ENCODE data around the gene CSNK1D. TPM values are rescaled to one million over a fixed set of nuclear protein-coding genes. Genes with fewer than 3 reads are reported as not detected.

The CSNK1D gene
- total RNA-seq, 1 donor from 2014 or later: 170 TPM

DNA sequence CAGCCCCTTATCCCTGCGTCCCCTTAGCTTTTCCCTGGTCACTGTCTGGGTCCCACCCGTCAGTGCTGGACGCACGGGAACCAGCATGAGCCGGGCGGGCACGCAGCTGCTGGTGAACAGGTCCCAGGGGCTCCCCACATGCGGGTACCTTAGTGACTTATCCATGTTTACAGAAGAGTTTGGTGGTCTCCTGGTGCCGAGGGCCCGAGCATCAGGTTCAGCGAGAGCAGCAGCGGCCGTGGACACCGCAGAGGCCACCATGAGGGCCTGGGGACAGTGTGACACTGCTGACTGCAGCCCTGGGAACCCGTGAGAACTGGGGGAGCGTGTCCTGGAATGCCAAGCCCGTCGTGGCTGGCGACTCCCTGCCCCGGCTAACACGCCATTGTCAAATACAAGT, 37.4 kb upstream of the CSNK1D start:
- DNase-seq (ENCODE audit: low spot score): no peak

DNA sequence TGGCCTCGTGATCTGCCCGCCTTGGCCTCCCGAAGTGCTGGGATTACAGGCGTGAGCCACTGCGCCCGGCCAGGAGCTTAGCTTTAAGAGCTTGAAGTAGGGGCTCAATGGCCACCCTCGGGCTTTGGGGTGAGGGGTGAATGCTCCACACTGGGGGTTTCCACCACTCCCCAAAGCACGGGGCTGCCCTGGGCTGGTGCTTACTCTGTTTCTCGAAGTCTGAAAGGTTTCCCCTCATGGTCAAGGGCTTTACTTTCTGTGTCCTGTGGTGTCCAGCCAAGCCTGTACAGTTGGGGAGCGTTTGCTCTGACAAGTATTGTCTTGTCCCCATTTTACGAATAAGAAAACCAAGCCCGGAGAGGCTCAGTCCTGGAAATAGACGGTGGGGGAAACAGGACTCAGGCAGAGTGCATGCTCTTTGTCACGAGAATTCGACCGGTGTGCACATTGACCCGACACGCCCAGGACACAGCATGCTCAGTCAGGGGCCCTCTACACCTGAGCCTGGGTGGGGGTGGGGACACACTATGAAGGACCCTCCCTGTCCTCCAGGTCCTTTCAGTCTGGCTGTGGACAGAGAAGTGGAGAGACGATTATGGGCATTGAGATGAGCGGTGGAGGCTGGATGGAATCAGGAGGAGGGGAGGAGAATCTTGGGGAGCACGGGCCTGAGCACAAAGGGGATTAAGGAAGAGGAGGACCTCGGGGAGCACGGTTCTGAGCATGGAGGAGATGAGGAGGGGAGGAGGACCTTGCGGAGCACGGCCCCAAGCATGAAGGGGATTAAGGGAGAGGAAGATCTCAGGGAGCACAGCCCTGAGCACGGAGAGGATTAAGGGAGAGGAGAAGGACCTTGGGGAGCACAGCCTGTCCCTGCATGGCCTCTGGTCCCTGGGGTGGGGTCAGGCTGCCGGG, 36.4 kb upstream of the CSNK1D start:
- DNase-seq (ENCODE audit: low spot score): no peak

DNA sequence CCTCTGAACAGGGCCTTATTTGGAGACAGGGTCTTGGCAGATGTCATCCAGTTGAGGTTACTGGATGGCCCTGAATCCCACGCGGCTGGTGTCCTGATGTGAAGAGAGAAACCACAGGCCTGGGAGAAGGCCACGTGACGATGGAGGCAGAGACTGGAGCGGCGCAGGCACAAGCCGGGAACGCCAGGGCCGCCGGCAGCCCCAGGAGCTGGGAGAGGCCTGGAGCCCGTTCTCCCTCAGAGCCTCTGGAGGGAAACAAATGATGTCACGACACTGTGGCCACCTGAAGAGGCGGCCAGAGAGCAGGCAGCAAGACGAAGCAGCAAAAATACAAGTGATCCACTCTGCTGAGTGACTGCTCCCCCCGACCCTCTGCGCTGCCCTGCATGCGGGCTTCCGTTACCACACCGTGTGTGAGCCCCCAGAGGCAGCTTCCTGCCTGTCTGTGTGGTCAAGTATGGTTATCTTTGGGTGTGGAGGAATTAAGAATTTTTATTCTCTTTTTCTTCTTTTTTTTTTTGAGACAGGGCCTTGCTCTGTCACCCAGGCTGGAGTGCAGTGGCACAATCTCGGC, 32.3 kb upstream of the CSNK1D start:
- DNase-seq (ENCODE audit: low spot score): no peak

DNA sequence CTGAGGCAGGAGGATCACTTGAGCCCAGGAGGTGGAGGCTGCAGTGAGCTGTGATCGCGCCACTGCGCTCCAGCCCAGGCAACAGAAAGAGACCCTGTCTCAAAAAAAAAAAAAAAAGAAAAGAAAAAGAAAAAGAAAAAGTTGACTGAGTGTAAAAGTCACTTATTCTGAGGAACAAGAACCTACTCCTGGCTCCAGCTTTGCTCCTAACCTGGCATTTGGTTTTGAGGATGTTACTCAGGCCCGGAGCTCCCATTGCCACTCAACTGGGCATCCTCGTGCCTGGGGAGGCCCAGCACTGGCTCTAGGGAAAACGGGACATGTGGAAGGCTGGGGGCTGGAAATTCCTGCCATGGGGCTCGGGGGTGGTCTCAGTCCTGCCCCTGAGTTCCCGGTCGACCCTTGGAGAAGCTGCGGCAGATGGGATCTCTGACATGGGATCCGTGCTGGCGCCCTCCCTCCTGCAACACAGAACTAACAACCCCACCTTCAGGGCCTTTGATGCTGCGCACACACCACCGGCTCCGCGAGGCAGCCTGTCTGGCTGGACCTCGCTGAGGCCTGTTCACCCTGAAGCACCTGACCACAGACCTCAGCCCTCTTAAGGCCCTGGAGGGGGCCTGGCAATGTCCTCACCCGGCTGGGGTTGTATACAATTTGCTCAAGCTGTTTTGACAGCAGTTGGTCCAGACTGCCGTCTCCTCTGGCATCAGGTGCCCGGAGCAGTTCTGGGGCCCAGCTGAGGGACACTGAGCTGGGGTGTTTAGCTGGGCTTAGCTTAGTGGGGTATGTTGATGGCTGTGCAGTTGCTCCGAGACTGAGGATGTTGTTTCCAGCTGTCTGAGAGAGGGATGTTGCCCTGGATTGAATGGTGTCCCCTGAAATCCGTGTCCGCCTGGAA, 31.6 kb upstream of the CSNK1D start:
- no peak for DNase-seq (ENCODE audit: low spot score)

DNA sequence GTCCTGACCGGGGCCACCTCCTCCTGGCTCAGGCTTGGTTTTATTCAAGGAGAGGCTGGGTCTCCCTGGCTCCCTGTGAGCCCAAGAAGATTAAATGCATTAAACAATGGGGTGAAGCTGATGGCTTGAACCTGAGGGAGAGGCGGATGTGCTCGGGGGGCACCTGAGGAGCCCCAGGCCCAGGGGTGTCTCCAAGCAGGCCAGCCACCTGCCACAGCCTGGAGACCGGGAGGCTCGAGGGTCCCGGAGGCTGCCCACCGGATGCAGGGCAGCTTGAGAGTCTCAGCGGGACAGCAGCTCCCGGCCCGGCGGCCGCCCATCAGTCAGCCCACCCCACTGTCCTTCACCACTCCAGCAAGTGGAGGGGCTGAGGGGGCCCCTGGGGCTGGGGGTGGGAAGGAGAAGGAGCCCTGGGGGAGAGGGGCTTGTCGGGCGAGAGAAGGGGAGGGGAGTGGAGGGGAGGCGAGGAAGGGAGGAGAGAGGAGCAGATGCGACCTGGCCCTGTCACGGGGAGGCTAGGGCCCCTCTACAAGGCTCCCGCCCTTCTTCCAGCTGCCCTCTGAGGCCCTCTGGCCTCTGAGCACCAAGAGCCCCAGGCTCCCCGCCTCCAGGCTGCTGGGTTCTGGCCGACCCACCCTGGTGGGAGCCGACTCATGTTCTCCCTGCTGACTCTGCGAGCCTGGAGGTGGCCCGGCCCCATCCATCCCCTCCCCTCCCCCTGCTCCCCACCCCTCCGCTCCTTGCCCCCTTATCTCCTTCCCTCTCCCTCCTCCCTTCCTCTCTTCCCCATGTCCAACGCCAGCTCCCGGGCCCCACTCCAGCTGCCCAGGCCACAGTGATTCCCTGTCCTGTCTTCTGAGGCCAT, 30.7 kb upstream of the CSNK1D start:
- DNase-seq (ENCODE audit: low spot score): no peak

DNA sequence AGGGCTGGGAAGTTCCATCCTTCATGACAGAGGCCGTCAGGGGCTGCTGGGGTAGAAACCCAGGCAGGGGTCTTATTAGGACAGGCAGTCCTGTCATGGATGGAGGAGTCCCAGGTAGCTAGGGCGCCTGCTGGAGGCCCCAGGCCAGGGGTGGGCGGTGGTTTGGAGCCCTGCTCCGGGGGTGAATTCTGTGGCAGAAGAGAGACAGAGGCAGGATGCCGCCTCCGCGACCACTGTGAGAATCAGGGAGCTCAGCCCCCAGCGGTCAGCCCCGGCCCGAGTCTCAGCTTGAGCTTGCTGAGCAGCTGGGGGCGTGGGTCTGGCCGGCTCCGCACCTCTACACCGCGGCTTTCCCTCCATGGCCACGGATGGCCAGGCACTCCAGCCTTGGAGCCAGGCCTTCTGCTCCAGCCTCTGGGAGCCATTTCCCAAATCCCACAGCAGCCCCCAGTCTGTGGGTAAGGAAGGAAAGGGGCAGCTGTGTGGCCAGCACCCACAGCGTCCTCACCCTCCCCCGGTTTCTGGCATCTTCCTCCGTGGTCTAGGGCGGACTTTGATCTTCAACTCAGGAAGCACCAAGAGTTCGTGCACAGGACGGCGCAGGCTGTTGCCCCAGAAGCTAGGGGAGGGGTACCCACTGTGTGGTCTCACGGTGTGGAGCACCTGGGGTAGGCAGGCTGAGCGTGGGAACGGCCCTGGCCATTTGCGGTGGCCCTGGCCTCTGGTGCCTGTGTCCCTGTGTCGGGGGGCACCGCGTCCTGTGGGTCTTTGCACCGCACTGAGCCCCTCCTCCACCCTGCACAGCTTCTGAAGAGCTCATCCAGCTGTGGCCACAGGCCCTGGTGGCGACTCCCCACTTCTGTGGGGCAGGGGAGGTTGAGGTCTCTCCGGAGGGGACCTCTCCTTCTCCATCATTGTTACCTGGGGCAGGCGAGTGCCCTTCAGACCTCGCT, 29.8 kb upstream of the CSNK1D start:
- DNase-seq (ENCODE audit: low spot score): no peak

DNA sequence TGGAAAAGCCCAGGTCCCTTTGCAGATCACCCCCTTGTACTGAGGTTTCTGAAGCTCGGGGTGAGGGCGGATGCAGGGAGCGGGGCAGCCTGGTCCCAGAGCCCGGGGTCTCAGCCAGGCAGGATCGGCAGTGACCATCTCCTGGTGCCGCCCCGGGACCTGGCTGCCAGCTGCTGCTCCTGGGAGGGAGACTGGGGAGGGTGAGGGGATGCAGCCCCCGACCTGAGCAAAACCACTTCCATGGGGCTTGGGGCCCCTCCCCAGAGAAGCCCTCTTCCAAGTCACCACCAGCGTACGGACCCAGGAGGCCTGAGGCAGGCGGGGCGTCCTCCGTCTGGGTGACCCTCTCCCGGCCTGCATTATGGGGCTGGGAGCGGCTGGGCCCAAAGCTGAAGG, 29.1 kb upstream of the CSNK1D start:
- no peak for DNase-seq (ENCODE audit: low spot score)

DNA sequence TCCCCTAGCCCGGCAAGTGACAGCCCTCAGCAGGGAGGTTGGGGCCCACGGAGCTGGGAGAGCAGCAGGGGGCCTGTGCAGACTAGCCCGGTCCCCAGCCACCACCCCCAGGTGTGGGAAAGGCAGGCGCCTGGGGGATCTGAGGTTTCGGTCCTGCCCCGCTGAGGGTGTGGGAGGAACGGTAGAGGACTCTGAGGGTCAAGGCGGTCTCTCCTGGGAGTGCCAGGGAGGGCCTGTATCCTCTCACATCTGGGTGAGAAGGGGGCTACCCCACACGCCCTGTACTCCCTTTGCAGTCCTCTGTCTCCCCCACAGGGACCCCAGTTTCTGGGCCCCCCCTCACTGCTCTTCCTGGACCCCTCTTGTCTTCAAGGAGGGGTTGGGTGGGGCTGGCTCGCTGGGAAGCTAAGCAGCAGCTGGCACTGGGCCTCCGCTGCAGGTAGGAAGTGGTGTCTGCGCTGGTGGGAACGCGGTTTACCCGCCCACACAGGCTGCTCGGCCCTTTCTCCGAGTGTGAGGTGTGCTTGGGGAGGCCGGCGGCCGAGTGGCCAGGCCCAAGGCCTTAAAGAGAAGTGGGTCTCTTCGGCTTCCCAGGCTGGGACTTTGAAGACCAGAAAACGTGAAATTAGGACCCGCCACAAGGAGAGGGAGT, 28.5 kb upstream of the CSNK1D start:
- DNase-seq (ENCODE audit: low spot score): no peak

DNA sequence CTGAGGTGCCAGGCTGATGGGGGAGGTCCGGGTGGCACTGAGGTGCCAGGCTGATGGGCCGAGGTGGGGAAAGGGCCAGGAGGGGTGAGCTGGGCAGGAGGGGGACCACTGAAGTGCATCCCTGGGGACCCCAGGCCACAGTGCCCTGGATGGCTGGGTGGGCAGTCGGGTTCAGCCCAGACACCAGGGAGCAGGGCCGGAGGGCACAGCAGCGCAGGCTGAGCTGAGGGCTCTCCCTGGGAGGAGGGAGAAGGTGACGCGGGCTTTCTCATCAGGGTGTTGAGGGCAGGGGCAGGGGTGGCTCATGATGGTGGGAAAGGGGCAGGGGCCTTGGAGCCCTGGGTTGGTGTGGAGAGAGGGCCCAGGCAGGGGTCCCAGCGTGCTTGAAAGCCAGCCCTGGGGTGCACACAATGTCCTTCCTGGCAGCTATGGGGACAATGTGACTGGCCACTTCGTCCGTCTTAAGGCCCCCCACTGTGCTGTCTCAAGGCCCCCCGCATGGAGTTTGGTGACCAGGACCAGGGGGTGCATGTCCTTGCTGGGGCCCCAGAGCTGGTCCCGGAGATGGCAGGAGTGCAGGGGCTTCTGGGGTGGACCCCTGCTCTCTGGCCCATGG, 27.9 kb upstream of the CSNK1D start:
- DNase-seq (ENCODE audit: low spot score): no peak

DNA sequence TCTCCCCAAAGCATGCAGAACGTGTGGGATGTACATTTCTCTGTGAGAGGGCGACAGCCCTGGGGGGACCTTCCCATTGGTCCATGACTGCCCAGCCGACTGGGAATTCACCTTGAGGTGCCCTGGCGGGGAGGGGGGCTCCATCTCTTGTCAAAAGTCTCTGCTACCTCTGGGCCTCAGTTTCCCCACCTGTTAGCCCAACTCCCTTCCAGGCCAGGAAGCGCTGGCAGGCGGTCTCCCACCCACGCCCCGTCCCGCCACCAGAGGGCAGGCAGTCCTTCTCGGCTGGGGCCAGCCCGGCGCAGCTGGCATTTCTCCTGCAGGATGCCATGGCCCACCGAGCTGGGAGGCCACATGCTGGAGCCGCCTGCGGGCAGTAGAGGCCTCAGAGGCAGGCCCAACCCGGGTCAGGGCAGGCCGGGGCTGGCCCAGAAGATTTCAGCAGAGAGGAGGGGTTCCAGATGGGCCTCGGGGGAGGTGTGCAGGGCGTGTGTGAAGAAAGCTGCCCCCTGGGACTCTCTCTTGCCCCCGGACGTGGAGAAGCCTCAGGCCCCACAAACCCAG, 27.3 kb upstream of the CSNK1D start:
- no peak for DNase-seq (ENCODE audit: low spot score)

DNA sequence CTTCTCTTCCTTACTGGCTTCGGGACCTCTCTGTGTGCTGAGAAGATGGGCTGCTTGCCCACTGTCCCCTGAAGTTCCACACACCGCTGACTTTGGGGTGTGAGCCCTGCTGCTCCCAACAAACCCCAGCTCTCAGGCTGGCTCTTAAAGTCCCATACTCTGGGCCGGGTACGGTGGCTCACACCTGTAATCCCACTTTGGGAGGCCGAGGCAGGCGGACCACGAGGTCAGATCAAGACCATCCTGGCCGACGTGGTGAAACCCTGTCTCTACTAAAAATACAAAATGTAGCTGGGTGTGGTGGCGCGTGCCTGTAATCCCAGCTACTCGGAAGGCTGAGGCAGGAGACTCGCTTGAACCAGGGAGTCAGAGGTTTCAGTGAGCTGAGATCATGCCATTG, 26.7 kb upstream of the CSNK1D start:
- DNase-seq (ENCODE audit: low spot score): no peak

DNA sequence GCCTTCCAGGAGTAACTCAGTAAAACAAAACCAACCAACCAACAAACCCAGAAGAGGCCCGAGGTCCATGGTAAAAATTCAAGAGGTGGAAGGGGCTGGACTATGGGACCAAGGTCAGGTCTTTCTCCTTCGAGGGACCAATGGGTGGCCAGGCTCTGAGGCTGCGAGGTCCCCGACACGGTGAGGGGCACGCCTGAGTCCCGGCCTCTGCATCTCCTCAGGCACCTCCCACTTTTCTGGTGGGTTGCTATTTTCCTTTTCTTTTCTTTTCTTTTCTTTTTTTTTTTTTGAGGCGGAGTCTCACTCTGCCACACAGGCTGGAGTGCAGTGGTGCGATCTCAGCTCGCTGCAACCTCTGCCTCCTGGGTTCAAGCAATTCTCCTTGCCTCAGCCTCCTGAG, 26.0 kb upstream of the CSNK1D start:
- DNase-seq (ENCODE audit: low spot score): no peak

DNA sequence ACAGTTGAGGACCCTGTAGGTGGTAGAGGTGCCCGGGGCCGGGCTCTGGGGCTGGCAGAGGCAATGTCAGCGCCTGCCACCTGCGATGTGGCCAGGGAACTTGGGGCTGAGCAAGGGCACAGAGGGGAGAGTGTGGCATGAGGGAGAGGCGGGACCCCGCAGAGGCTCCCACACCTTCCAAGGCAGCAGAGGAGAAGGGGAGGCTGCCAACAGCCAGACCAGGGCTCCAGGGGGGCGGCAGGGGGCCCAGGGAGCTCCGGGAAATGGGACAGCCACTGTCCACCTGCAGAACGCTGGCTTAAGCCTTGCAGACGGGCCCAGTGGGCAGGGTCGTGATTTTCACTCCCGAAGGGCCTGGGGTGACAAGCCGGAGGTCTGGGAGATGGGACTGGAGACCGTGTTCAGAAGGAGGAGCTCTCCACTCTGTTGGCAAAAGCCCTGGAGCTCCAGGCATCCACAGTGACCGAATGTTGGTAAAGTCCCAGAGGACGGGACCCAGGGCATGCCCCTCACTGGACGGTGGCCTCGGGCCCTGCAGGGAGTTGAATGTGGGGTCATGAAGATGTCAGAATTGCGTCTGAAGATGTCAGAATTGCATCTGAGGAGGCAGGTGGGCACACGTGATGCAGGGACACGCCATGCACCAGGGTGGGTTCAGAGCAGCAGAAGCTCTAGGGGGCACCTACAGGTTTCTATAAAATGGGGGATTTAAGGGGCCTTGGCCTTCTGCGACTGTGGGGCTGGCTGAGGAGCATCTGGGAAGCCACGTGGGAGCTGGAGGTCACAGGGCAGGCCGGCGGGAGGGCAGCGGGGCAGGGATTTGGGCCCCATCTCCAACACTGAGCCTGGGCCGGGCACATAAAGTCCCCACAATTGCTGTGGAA, 25.3 kb upstream of the CSNK1D start:
- DNase-seq (ENCODE audit: low spot score): no peak

DNA sequence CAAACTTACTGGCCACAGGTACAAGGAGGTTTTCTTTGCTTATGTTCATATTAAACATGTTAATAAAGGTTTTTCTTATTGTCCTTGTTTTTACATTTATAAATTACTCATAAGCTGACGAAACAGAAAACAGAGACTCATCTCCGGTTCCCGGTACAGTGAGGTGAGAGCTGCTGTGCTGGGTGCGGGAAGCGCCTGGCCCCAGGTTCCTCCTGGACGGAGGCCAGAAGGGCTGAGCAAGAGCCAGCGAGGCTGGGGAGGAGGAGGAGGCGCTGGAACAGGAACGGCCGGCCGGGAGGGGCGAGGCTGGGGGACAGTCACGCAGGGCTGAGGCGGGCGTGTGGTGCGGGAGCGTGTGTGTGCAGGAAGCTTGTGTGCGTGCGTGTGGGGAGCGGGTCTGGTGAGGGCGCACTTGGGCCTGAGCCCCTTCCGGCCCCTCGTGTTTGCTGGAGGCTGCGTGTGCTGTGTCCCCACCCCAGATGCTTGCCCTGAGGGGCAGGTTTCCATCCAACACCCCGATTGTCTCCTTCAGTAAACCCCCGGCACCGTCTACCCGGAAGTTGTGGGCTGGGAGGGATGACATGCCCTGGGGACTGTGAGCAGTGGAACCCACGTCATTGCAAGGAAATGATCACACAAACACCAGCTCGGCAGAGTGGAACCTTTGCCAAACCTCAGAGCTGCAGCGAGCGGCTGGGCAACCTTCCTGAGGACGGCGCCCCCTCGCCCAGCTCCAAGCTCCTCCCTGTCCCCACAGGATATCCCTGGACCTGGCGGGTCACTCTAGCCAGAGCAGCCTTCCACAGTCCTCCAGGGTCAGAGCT, 24.4 kb upstream of the CSNK1D start:
- DNase-seq (ENCODE audit: low spot score): peak; percentile 95

DNA sequence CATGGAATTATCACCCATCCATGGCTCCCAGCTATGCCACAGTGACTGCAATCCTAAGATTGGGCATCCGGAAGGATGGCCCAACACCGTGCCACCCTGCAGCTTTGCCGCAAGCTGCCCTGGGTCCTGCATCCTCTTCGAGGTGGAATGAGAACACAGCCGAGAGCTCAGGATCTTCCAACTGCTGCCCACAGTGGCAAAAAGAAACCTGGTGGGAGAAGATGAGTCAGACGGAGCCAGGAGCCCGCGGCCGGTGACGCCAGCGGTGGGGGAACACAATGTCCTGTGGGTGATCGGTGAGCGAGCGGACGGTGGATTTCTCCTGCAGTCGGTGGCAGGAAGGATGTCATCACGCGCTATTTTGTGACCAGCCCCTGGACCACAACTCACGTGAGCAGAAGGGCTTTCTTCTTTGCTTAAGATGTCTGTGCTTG, 23.8 kb upstream of the CSNK1D start:
- DNase-seq (ENCODE audit: low spot score): peak; percentile 90

DNA sequence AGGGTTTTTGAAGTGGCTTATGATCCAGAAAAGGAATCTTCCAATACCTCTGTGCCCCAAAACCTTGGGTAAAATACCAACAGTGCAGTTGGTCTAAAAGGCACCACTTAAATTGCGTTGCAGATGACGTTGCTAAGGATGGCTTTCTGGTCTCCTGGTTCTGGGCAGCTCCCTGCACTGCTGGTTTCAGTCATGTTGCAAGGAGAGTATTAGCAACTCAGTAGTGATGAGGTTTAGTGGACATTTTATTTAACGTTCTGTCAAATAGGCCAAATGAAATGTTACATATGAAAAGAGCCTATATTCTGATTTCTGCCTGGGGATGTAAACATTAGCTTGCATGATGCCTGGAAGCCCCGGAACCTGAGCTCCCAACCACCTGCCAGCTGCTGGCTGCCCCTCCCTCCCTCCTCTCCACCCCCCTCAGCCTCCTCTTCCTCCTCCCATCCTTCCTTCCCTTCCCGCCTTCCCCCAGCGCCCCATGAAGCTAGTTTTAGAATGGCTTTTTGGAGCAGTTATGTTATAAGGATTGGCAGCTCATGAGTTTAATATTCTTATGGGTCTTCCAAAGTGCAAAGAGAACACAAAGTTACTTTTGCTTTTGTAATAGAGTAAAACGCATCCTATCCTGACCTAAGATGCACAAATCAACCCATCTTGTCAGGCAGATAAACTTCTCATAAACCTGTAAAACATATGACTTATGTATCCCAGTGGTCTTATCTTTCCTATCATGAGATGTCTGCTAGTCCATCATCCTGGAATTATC, 23.2 kb upstream of the CSNK1D start:
- DNase-seq (ENCODE audit: low spot score): no peak

Data from ureter (tissue), 1 donor.